H9 (cell line): ENCODE results near the gene TBC1D7. TPM values are rescaled to one million over a fixed set of nuclear protein-coding genes. Genes with fewer than 3 reads are reported as not detected.

Experiments used
- DNase-seq: peaks from one replicate; pipeline ENCODE4 v3.0.0-alpha.2; 2017
- H2AFZ ChIP-seq: one replicate; pipeline ENCODE4 v1.6.1; 2013; ENCODE audit warnings: mild to moderate bottlenecking, low read length, control low read depth, moderate library complexity
- H2AK5ac ChIP-seq: 2 replicates; pipeline ENCODE4 v1.6.1; 2013; ENCODE audit warnings: low read length, control low read depth, mixed read lengths; ENCODE audit not compliant: insufficient read length
- H2BK120ac ChIP-seq: one replicate; pipeline ENCODE4 v1.6.1; 2013; ENCODE audit warnings: low read depth, mild to moderate bottlenecking, low read length, control low read depth, inconsistent platforms; ENCODE audit not compliant: poor library complexity, severe bottlenecking
- H2BK12ac ChIP-seq: 2 replicates; pipeline ENCODE4 v1.6.1; 2013; ENCODE audit warnings: low read length, control low read depth, mixed read lengths, low read depth; ENCODE audit not compliant: insufficient read length
- H2BK15ac ChIP-seq: 2 replicates; pipeline ENCODE4 v1.6.1; 2013; ENCODE audit warnings: low read depth, low read length, control low read depth
- H2BK20ac ChIP-seq: one replicate; pipeline ENCODE4 v1.6.1; 2013; ENCODE audit warnings: low read depth, mild to moderate bottlenecking, low read length, control low read depth, inconsistent platforms; ENCODE audit not compliant: poor library complexity, severe bottlenecking
- H2BK5ac ChIP-seq: 2 replicates; pipeline ENCODE4 v1.6.1; 2013; ENCODE audit warnings: low read length, control low read depth, mixed read lengths; ENCODE audit not compliant: insufficient read length
- H3K14ac ChIP-seq: 2 replicates; pipeline ENCODE4 v1.6.1; 2013; ENCODE audit warnings: low read length, control low read depth; ENCODE audit not compliant: insufficient read depth
- H3K18ac ChIP-seq: 2 replicates; pipeline ENCODE4 v1.6.1; 2013; ENCODE audit warnings: low read depth, mild to moderate bottlenecking, mixed read lengths, low read length, control low read depth; ENCODE audit not compliant: insufficient read length
- H3K23ac ChIP-seq: 2 replicates; pipeline ENCODE4 v1.6.1; 2013; ENCODE audit warnings: low read length, control low read depth, mixed read lengths, low read depth; ENCODE audit not compliant: insufficient read length
- H3K23me2 ChIP-seq: 2 replicates; pipeline ENCODE4 v1.6.1; 2013; ENCODE audit warnings: low read depth, mild to moderate bottlenecking, mixed read lengths, low read length, control low read depth; ENCODE audit not compliant: insufficient read length, poor library complexity, severe bottlenecking
- H3K27ac ChIP-seq: 2 replicates; pipeline ENCODE4 v1.5.1; 2013; ENCODE audit warnings: low read length, control low read depth, mixed read lengths, low read depth; ENCODE audit not compliant: insufficient read length
- H3K27me3 ChIP-seq: 2 replicates; pipeline ENCODE4 v1.6.1; 2013; ENCODE audit warnings: low read length, control low read depth, inconsistent platforms; ENCODE audit not compliant: insufficient read depth
- H3K4ac ChIP-seq: 2 replicates; pipeline ENCODE4 v1.6.1; 2013; ENCODE audit warnings: low read depth, mild to moderate bottlenecking, control low read depth, inconsistent platforms, low read length, moderate library complexity
- H3K4me1 ChIP-seq: 2 replicates; pipeline ENCODE4 v1.6.1; 2013; ENCODE audit warnings: low read length, control low read depth, inconsistent platforms; ENCODE audit not compliant: insufficient read depth
- H3K4me2 ChIP-seq: 2 replicates; pipeline ENCODE4 v1.6.1; 2013; ENCODE audit warnings: low read length, control low read depth, mixed read lengths; ENCODE audit not compliant: insufficient read length, insufficient read depth
- H3K56ac ChIP-seq: 2 replicates; pipeline ENCODE4 v1.6.1; 2013; ENCODE audit warnings: low read depth, mild to moderate bottlenecking, mixed read lengths, low read length, control low read depth; ENCODE audit not compliant: insufficient read length
- H3K79me1 ChIP-seq: 2 replicates; pipeline ENCODE4 v1.6.1; 2013; ENCODE audit warnings: low read depth, mild to moderate bottlenecking, moderate library complexity, low read length, control low read depth, inconsistent platforms; ENCODE audit not compliant: insufficient read depth, poor library complexity, severe bottlenecking
- H3K79me2 ChIP-seq: 2 replicates; pipeline ENCODE4 v1.6.1; 2013; ENCODE audit warnings: low read length, control low read depth, inconsistent platforms; ENCODE audit not compliant: insufficient read depth
- H3K9ac ChIP-seq: 2 replicates; pipeline ENCODE4 v1.6.1; 2013; ENCODE audit warnings: low read length, control low read depth, mixed read lengths; ENCODE audit not compliant: insufficient read length; ENCODE audit errors: extremely low read depth
- H3K9me3 ChIP-seq: one replicate; pipeline ENCODE4 v1.6.1; 2013; ENCODE audit warnings: low read depth, low read length, inconsistent platforms; ENCODE audit not compliant: control insufficient read depth
- H3T11ph ChIP-seq: one replicate; pipeline ENCODE4 v1.6.1; 2013; ENCODE audit warnings: mild to moderate bottlenecking, low read length, control low read depth, inconsistent platforms
- H4K20me1 ChIP-seq: one replicate; pipeline ENCODE4 v1.6.1; 2013; ENCODE audit not compliant: control insufficient read depth, insufficient read length, insufficient read depth
- H4K5ac ChIP-seq: 2 replicates; pipeline ENCODE4 v1.6.1; 2013; ENCODE audit warnings: low read depth, mild to moderate bottlenecking, mixed read lengths, low read length, control low read depth; ENCODE audit not compliant: insufficient read length
- H4K8ac ChIP-seq: replicated peaks from 2 replicates; pipeline ENCODE4 v1.6.1; 2013; ENCODE audit warnings: low read length, control low read depth, mixed read lengths, low read depth; ENCODE audit not compliant: insufficient read length
- H4K91ac ChIP-seq: 2 replicates; pipeline ENCODE4 v1.6.1; 2013; ENCODE audit warnings: low read depth, mild to moderate bottlenecking, moderate library complexity, mixed read lengths, low read length, control low read depth; ENCODE audit not compliant: insufficient read length
- H3K27ac Mint-ChIP-seq, 3 experiments: 2 replicates in 2 of 3; 3 replicates in 1 of 3; pipeline ENCODE4 v1.8.0; 2020 to 2021; ENCODE audit warnings: mixed read lengths in 3 of 3, mild to moderate bottlenecking in 1 of 3, moderate library complexity in 1 of 3
- H3K27me3 Mint-ChIP-seq: 2 replicates; pipeline ENCODE4 v1.8.0; 2021; ENCODE audit warnings: low read depth, mild to moderate bottlenecking, moderate library complexity, mixed read lengths
- H3K36me3 Mint-ChIP-seq, 3 experiments: 2 replicates in 2 of 3; 3 replicates in 1 of 3; pipeline ENCODE4 v1.8.0; 2020 to 2021; ENCODE audit warnings: low read depth in 3 of 3, mixed read lengths in 3 of 3; ENCODE audit not compliant: insufficient read depth in 1 of 3
- H3K4me1 Mint-ChIP-seq, 2 experiments: 2 replicates each; pipeline ENCODE4 v1.8.0; 2020; ENCODE audit warnings: mixed read lengths in 2 of 2
- H3K4me3 Mint-ChIP-seq, 2 experiments: 2 replicates in 1 of 2; 3 replicates in 1 of 2; pipeline ENCODE4 v1.8.0; 2020 to 2021; ENCODE audit warnings: mild to moderate bottlenecking in 2 of 2, mixed read lengths in 2 of 2, moderate library complexity in 1 of 2
- H3K9me3 Mint-ChIP-seq, 2 experiments: 2 replicates in 1 of 2; 3 replicates in 1 of 2; pipeline ENCODE4 v1.8.0; 2020; ENCODE audit warnings: mild to moderate bottlenecking in 2 of 2, mixed read lengths in 2 of 2, moderate library complexity in 1 of 2
- WGBS: extraction: QIAGEN DNeasy Blood & Tissue Kit; methylation state at CpG from one replicate; pipeline ENCODE4 v1.1.7; 2013; ENCODE audit warnings: missing lambda C conversion rate, low lambda C conversion rate, mixed read lengths; ENCODE audit not compliant: insufficient read length; ENCODE audit errors: extremely low coverage; 5-methylcytosine and 5-hydroxymethylcytosine counted together
- total RNA-seq: library from RNA; stranded (reverse); gene quantifications from 2 replicates; pipeline ENCODE4 v1.2.1, GENCODE V29; 2021
- TF ChIP-seq, protein P1 (sequence below): fragments of 200-600 bp; sonication (generic); conservative IDR thresholded peaks from 3 replicates; pipeline ENCODE4 v1.8.0; 2021; ENCODE audit warnings: antibody characterized with exemption, mild to moderate bottlenecking

TBC1D7 gene
- total RNA-seq, 1 experiment from 2014 or later = 33.9 TPM

DNA sequence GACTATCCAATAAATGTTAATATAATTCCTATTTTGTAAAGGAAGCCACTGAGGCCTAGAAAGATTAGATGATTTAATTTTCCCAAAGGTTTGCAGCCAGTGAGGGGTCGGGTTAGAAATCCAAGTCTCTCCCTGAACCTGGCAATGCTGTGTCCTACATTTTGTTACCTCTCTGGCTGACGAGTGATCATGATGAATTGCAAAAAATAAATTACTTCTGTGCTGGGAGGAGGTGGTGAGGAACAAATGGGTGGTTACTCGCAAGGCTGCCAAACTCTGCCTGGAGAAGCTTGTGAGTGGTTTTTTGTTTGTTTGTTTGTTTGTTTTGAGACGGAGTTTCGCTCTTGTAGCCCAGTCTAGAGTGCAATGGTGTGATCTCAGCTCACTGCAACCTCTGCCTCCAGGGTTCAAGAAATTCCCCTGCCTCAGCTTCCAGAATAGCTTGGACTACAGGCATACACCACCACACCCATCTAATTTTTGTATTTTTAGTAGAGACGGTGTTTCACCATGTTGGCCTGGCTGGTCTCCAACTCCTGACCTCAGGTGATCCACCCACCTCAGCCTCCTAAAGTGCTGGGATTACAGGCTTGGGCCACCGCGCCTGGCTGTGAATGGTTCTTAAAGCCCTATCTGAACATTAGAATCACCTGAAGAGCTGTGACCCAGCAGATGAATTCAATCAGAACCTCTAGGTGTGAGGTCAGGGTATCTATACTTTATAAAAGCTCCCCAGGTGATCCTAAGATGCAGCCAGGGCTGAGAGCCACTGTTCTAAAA lies 20.2 kb upstream of the TBC1D7 start:
- Mint-ChIP-seq H3K9me3 (peaks cover 2 to 5% of the 10 kb centered on the region in 2 experiments; a peak in 3 of 5 replicates), H3K36me3 (no peaks in the 10 kb centered on the region; a peak in 1 of 7 replicates), H3K27ac (no peak overlapping the region), H3K27me3 (peaks cover 8% of the 10 kb centered on the region; the same call in 1 of the 2 replicates), H3K4me1 (peaks cover 15 to 24% of the 10 kb centered on the region in 2 experiments), H3K4me3 (no peak overlapping the region)
- H3K18ac ChIP-seq = no peak overlapping the region
- H2AK5ac ChIP-seq = no peak overlapping the region
- H2BK20ac ChIP-seq = no peak overlapping the region
- H3K79me2 ChIP-seq = no peaks in the 10 kb centered on the region
- H3K9me3 ChIP-seq = no peaks in the 10 kb centered on the region
- peaks cover 2% of the 10 kb centered on the region; the same call in 1 of the 2 replicates for H3K4me1 ChIP-seq
- H4K20me1 ChIP-seq = no peaks in the 10 kb centered on the region
- no peak overlapping the region for H2AFZ ChIP-seq
- H3K4me2 ChIP-seq = no peak overlapping the region
- no peaks in the 10 kb centered on the region for H3K27me3 ChIP-seq
- DNase-seq = no peak
- H2BK12ac ChIP-seq = no peak overlapping the region
- H4K8ac ChIP-seq = no peak overlapping the region
- H3K14ac ChIP-seq = no peak overlapping the region
- no peak overlapping the region for H2BK15ac ChIP-seq
- no peak overlapping the region for H2BK120ac ChIP-seq
- H4K91ac ChIP-seq = no peak overlapping the region
- no peaks in the 10 kb centered on the region for H3K79me1 ChIP-seq
- H3K23me2 ChIP-seq = no peaks in the 10 kb centered on the region
- no peak overlapping the region for H3K9ac ChIP-seq
- H3T11ph ChIP-seq = no peak overlapping the region
- no peak overlapping the region for H3K4ac ChIP-seq
- H4K5ac ChIP-seq = no peak overlapping the region
- no peak overlapping the region for H3K56ac ChIP-seq
- TF ChIP-seq, protein P1, sequence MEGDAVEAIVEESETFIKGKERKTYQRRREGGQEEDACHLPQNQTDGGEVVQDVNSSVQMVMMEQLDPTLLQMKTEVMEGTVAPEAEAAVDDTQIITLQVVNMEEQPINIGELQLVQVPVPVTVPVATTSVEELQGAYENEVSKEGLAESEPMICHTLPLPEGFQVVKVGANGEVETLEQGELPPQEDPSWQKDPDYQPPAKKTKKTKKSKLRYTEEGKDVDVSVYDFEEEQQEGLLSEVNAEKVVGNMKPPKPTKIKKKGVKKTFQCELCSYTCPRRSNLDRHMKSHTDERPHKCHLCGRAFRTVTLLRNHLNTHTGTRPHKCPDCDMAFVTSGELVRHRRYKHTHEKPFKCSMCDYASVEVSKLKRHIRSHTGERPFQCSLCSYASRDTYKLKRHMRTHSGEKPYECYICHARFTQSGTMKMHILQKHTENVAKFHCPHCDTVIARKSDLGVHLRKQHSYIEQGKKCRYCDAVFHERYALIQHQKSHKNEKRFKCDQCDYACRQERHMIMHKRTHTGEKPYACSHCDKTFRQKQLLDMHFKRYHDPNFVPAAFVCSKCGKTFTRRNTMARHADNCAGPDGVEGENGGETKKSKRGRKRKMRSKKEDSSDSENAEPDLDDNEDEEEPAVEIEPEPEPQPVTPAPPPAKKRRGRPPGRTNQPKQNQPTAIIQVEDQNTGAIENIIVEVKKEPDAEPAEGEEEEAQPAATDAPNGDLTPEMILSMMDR = no peak
- H3K23ac ChIP-seq = no peak overlapping the region
- H3K27ac ChIP-seq = no peak overlapping the region
- no CpG with 5 or more reads among the region's 8 CpGs for WGBS
- no peak overlapping the region for H2BK5ac ChIP-seq
